Activated CD8-positive, alpha-beta T cell treated with anti-CD3 and anti-CD28 coated beads for 36 hours (primary cell): ENCODE measurements around the gene RDH13. TPM values are rescaled to one million over a fixed set of nuclear protein-coding genes. Genes with fewer than 3 reads are reported as not detected.
A peak's percentile ranks its signal among the peaks of the same experiment; 100 is the strongest.
"Not testable (repeated sequence)": the region's sequence is repeated elsewhere in the genome, so short reads cannot be mapped to it uniquely, and the experiment has no call there.

Source experiments
- ATAC-seq: fragments of 200-7000 bp; cut with Tn5 transposase; one replicate; pipeline ENCODE4 v1.10.0; 2021; ENCODE audit warnings: mild to moderate bottlenecking, moderate library complexity
- CTCF ChIA-PET: fragments of 350-600 bp; sonication (Branson Sonifier 250); formaldehyde crosslinking; loops from one replicate; lab custom pipeline; 2021; ENCODE audit warnings: antibody characterized with exemption; lab: Charles Lee
- POLR2A ChIA-PET: fragments of 350-600 bp; sonication (Branson Sonifier 250); formaldehyde crosslinking; loops from one replicate; lab custom pipeline; 2021; ENCODE audit warnings: antibody characterized with exemption; lab: Charles Lee
- DNase-seq: peaks from one replicate; pipeline ENCODE4 v3.0.0-alpha.2; 2020
- H3K27ac Mint-ChIP-seq: one replicate; pipeline ENCODE4 v1.8.0; 2021; ENCODE audit warnings: mild to moderate bottlenecking, mixed read lengths
- H3K27me3 Mint-ChIP-seq: one replicate; pipeline ENCODE4 v1.8.0; 2021; ENCODE audit warnings: mixed read lengths
- H3K36me3 Mint-ChIP-seq: one replicate; pipeline ENCODE4 v1.8.0; 2021; ENCODE audit warnings: low read depth, mixed read lengths
- H3K4me1 Mint-ChIP-seq: one replicate; pipeline ENCODE4 v1.8.0; 2021; ENCODE audit warnings: low read depth, mixed read lengths
- H3K4me3 Mint-ChIP-seq: one replicate; pipeline ENCODE4 v1.8.0; 2021; ENCODE audit warnings: mild to moderate bottlenecking, moderate library complexity, mixed read lengths
- H3K9me3 Mint-ChIP-seq: one replicate; pipeline ENCODE4 v1.8.0; 2021; ENCODE audit warnings: mixed read lengths
- CTCF ChIP-seq: fragments of 200-600 bp; IDR thresholded peaks from one replicate; pipeline ENCODE4 v1.8.0; 2022; ENCODE audit warnings: antibody characterized with exemption, mild to moderate bottlenecking
- intact Hi-C: fragments of 100-400 bp; cut with micrococcal nuclease; formaldehyde crosslinking; loops from one replicate; pipeline ENCODE4 v1.10.0; 2022
- total RNA-seq, 2 experiments: library from RNA; stranded (reverse); gene quantifications; one replicate each; pipeline ENCODE4 v1.2.3, GENCODE V29; 2021

RDH13 gene
- total RNA-seq: 10 to 100 TPM; 17.3 to 18.2 TPM

- TF ChIP-seq CTCF: no peak
- intact Hi-C loops: no loop called here
- ATAC-seq (peak; percentile 100), DNase-seq (peak; percentile 100)
- Mint-ChIP-seq H3K4me3 (peak within 1 kb of the TSS; percentile 86), H3K36me3 (peaks cover 19% of the 10 kb centered on the region), H3K27me3 (peaks cover 18% of the 10 kb centered on the region), H3K4me1 (peaks cover 9% of the 10 kb centered on the region), H3K27ac (peak within 1 kb of the TSS; percentile 81), H3K9me3 (no peaks in the 10 kb centered on the region)
- ChIA-PET CTCF (interaction anchor here (1.1 to 2.1 kb wide), 4 partner anchors 19 to 181 kb away, joined by 3 to 5 read pairs (median 4); no protein-coding TSS in a partner anchor), POLR2A (interaction anchor here (1.7 to 2.3 kb wide), 2 partner anchors 16 to 17 kb away, joined by 7 to 13 read pairs; no protein-coding TSS in a partner anchor)
These were observed at the start of gene RDH13 for GRCh38 chr19:55062735-55063491. RDH13 (minus strand) TSS chr19:55063148; CDS start chr19:55063032, 116 bp downstream.

- intact Hi-C loops: no loop called here
- no peak for ATAC-seq
- DNase-seq: no peak
- no peak for TF ChIP-seq CTCF
- H3K4me3 Mint-ChIP-seq: no peak overlapping the region
- no peaks in the 10 kb centered on the region for H3K9me3 Mint-ChIP-seq
- ChIA-PET CTCF (interaction anchor here (1.8 kb wide), 1 partner anchor 23 kb away, joined by 4 read pairs; no protein-coding TSS in a partner anchor), POLR2A (interaction anchor here (0.6 kb wide), 1 partner anchor 10 kb away, joined by 4 read pairs; no protein-coding TSS in a partner anchor)
- H3K27me3 Mint-ChIP-seq: no peaks in the 10 kb centered on the region
- peaks cover 14% of the 10 kb centered on the region for H3K36me3 Mint-ChIP-seq
- H3K27ac Mint-ChIP-seq: no peak overlapping the region
- peaks cover 17% of the 10 kb centered on the region for H3K4me1 Mint-ChIP-seq
These were observed 49.4 kb upstream of the RDH13 start for GRCh38 chr19:55112246-55112776.

- intact Hi-C loops: no loop called here
- POLR2A ChIA-PET: no interaction called here
- peaks cover 20% of the 10 kb centered on the region for H3K36me3 Mint-ChIP-seq
These were observed 48.4 kb upstream of the RDH13 start for GRCh38 chr19:55111238-55111831.

GRCh38 chr19:55109527-55110291 is 46.8 kb upstream of the RDH13 start:
- Mint-ChIP-seq H3K4me3 (no peak overlapping the region), H3K27me3 (no peaks in the 10 kb centered on the region), H3K27ac (no peak overlapping the region), H3K4me1 (peaks cover 4% of the 10 kb centered on the region), H3K9me3 (no peaks in the 10 kb centered on the region), H3K36me3 (peaks cover 19% of the 10 kb centered on the region)
- no peak for DNase-seq
- intact Hi-C loops: no loop called here
- CTCF ChIA-PET: no interaction called here
- POLR2A ChIA-PET: no interaction called here
- no peak for ATAC-seq
- no peak for TF ChIP-seq CTCF

More at GRCh38 chr19:55111238-55111831, 48.4 kb upstream of the RDH13 start:
- ATAC-seq (no peak), DNase-seq (no peak)
- Mint-ChIP-seq H3K27ac (no peak overlapping the region), H3K4me3 (no peak overlapping the region), H3K9me3 (no peaks in the 10 kb centered on the region), H3K27me3 (no peaks in the 10 kb centered on the region), H3K4me1 (peaks cover 17% of the 10 kb centered on the region)
- TF ChIP-seq CTCF: no peak
- CTCF ChIA-PET: interaction anchor here (1.8 kb wide), 1 partner anchor 22 kb away, joined by 4 read pairs; no protein-coding TSS in a partner anchor

- H3K27ac Mint-ChIP-seq, ATAC-seq, CTCF ChIA-PET, DNase-seq, POLR2A ChIA-PET, H3K4me1 Mint-ChIP-seq, intact Hi-C loops, H3K27me3 Mint-ChIP-seq, H3K9me3 Mint-ChIP-seq, H3K4me3 Mint-ChIP-seq: not testable (repeated sequence)
- peaks cover 30% of the 10 kb centered on the region for H3K36me3 Mint-ChIP-seq
These were observed 44.3 kb upstream of the RDH13 start for GRCh38 chr19:55107252-55107651.
